HG03064 (cell line): Measurements from ENCODE around the gene MAGI1.

Experiments
- ATAC-seq: cut with Tn5 transposase; IDR thresholded peaks from one replicate; pipeline ENCODE4 v1.9.1; 2021; ENCODE audit warnings: low read depth; ENCODE audit not compliant: unreplicated experiment

The MAGI1 gene

GRCh38 chr3:65701516-65701915 lies 337.2 kb downstream of the MAGI1 start:
- ATAC-seq: no peak

GRCh38 chr3:65689436-65689835 lies 349.3 kb downstream of the MAGI1 start:
- ATAC-seq: no peak

- ATAC-seq: no peak
These were observed 351.0 kb downstream of the MAGI1 start for GRCh38 chr3:65687741-65688140.

GRCh38 chr3:65685621-65686235 lies 353.0 kb downstream of the MAGI1 start:
- ATAC-seq: no peak

GRCh38 chr3:65678516-65678915 lies 360.2 kb downstream of the MAGI1 start:
- no peak for ATAC-seq

- ATAC-seq: no peak
These were observed 361.2 kb downstream of the MAGI1 start for GRCh38 chr3:65677486-65678010.

GRCh38 chr3:65676580-65676979 lies 362.1 kb downstream of the MAGI1 start:
- ATAC-seq: no peak

- ATAC-seq: no peak
These were observed 363.7 kb downstream of the MAGI1 start for GRCh38 chr3:65675011-65675410.

GRCh38 chr3:65674226-65674625 lies 364.5 kb downstream of the MAGI1 start:
- ATAC-seq: no peak

GRCh38 chr3:65672871-65673815 lies 365.6 kb downstream of the MAGI1 start:
- no peak for ATAC-seq

- ATAC-seq: no peak
These were observed 366.7 kb downstream of the MAGI1 start for GRCh38 chr3:65672061-65672460.

GRCh38 chr3:65671004-65671403 lies 367.7 kb downstream of the MAGI1 start:
- no peak for ATAC-seq

- ATAC-seq: no peak
These were observed 369.4 kb downstream of the MAGI1 start for GRCh38 chr3:65669163-65669875.

- no peak for ATAC-seq
These were observed 370.8 kb downstream of the MAGI1 start for GRCh38 chr3:65667963-65668362.

GRCh38 chr3:65666448-65667091 lies 372.1 kb downstream of the MAGI1 start:
- no peak for ATAC-seq

- no peak for ATAC-seq
These were observed 372.8 kb downstream of the MAGI1 start for GRCh38 chr3:65665915-65666314.

- no peak for ATAC-seq
These were observed 373.8 kb downstream of the MAGI1 start for GRCh38 chr3:65664931-65665330.

- ATAC-seq: no peak
These were observed 374.3 kb downstream of the MAGI1 start for GRCh38 chr3:65664446-65664845.

GRCh38 chr3:65662095-65662494 lies 376.6 kb downstream of the MAGI1 start:
- ATAC-seq: no peak

GRCh38 chr3:65660000-65660598 lies 378.6 kb downstream of the MAGI1 start:
- no peak for ATAC-seq
